Esophagus squamous epithelium (tissue), 5 donors: ENCODE results near the gene TMEM14A. TPM values are rescaled to one million over a fixed set of nuclear protein-coding genes. Genes with fewer than 3 reads are reported as not detected.
A peak's percentile ranks its signal among the peaks of the same experiment; 100 is the strongest.
"Not testable (repeated sequence)": the region's sequence is repeated elsewhere in the genome, so short reads cannot be mapped to it uniquely, and the experiment has no call there.

Source experiments
- DNase-seq: peaks from one replicate; lab custom pipeline; 2025; lab: John Stamatoyannopoulos, UW
- H3K27ac ChIP-seq, 4 donors: fragments of 200-600 bp; sonication (generic); one replicate each; pipeline ENCODE4 v1.5.1; 2016 to 2019; ENCODE audit warnings: mild to moderate bottlenecking in 1 of 4
- H3K27me3 ChIP-seq, 4 donors: fragments of 200-600 bp; sonication (generic); 1 replicate in 3 of 4; 2 replicates in 1 of 4; pipeline versions ENCODE4 v1.5.1 to v1.6.0; 2017 to 2021; ENCODE audit warnings: antibody characterized with exemption in 1 of 4
- H3K36me3 ChIP-seq, 3 donors: fragments of 200-600 bp; sonication (generic); one replicate each; pipeline ENCODE4 v1.5.1; 2016 to 2019
- H3K4me1 ChIP-seq, 3 donors: fragments of 200-600 bp; sonication (generic); one replicate each; pipeline ENCODE4 v1.5.1; 2017 to 2019
- H3K4me3 ChIP-seq, 4 donors: fragments of 200-600 bp; sonication (generic); 1 replicate in 3 of 4; 2 replicates in 1 of 4; pipeline ENCODE4 v1.5.1; 2016 to 2019; ENCODE audit warnings: mild to moderate bottlenecking in 2 of 4, moderate library complexity in 1 of 4
- H3K9me3 ChIP-seq, 3 donors: fragments of 200-600 bp; sonication (generic); one replicate each; pipeline ENCODE4 v1.5.1; 2016 to 2019
- POLR2A ChIP-seq, 4 donors: fragments of 450-650 bp; IDR thresholded peaks; one replicate each; pipeline ENCODE4 v1.6.1; 2017; ENCODE audit warnings: antibody characterized with exemption in 4 of 4, mild to moderate bottlenecking in 4 of 4, moderate library complexity in 3 of 4
- WGBS, 2 donors: methylation state at CpG; one replicate each; pipeline ENCODE4 v1.1.5; 2018; 5-methylcytosine and 5-hydroxymethylcytosine counted together
- intact Hi-C: fragments of 100-400 bp; cut with DNase I; formaldehyde crosslinking; loops from one replicate; pipeline ENCODE4 v1.15.0; 2022
- total RNA-seq, 4 donors: library from RNA; depleted of rRNA; stranded (reverse); fragments of >200 nt; gene quantifications; one replicate each; pipeline ENCODE4 v1.1.0, GENCODE V29; 2016
- TF ChIP-seq, protein P1 (sequence below), 6 experiments: fragments of 450-650 bp in 4 of 6; fragments of 200-600 bp in 2 of 6; sonication (generic) in 2 of 6; IDR thresholded peaks; one replicate each; pipeline ENCODE4 v1.5.1; 2016 to 2019; ENCODE audit warnings: antibody characterized with exemption in 6 of 6, mild to moderate bottlenecking in 4 of 6, moderate library complexity in 4 of 6
- donor health status: DM: yes; HTN: yes; CAD: no.

The TMEM14A gene
- total RNA-seq, 4 donors from 2014 or later = 38.1 to 102 (median 51.3) TPM

DNA sequence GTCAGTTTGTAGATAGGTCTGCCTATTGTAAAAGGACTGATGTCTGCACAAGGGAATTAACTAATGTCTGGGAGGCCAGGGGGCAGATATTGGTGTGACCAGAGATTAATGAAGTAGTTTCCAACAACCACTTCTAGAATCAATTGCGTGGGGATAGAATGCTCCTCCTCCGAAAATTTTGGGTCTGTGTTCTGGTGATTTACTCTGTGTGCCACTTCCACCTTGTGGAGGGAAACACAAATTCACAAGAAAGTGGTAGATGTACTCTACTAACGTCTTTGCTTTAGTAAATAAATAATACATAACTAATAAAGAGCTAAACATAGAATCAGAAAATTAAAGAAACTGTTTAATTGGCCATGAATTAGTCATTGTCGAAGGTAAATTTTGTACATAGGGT, 25.5 kb downstream of the TMEM14A start:
- no peak for TF ChIP-seq POLR2A (IDR thresholded peaks at IDR 0.05)
- TF ChIP-seq, protein P1, sequence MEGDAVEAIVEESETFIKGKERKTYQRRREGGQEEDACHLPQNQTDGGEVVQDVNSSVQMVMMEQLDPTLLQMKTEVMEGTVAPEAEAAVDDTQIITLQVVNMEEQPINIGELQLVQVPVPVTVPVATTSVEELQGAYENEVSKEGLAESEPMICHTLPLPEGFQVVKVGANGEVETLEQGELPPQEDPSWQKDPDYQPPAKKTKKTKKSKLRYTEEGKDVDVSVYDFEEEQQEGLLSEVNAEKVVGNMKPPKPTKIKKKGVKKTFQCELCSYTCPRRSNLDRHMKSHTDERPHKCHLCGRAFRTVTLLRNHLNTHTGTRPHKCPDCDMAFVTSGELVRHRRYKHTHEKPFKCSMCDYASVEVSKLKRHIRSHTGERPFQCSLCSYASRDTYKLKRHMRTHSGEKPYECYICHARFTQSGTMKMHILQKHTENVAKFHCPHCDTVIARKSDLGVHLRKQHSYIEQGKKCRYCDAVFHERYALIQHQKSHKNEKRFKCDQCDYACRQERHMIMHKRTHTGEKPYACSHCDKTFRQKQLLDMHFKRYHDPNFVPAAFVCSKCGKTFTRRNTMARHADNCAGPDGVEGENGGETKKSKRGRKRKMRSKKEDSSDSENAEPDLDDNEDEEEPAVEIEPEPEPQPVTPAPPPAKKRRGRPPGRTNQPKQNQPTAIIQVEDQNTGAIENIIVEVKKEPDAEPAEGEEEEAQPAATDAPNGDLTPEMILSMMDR (IDR thresholded peaks at IDR 0.05) = no peak
- H3K4me1 ChIP-seq = peaks cover 0 to 23% (median 0%) of the 10 kb centered on the region in 3 donors
- H3K36me3 ChIP-seq = no peaks in the 10 kb centered on the region
- no peak overlapping the region for H3K27ac ChIP-seq
- no peak overlapping the region for H3K4me3 ChIP-seq
- intact Hi-C loops = no loop called here
- 36 to 39% methylated on average over 4 of the region's 4 CpGs for WGBS, 2 donors
- no peaks in the 10 kb centered on the region for H3K27me3 ChIP-seq
- H3K9me3 ChIP-seq = no peaks in the 10 kb centered on the region
- no peak for DNase-seq

DNA sequence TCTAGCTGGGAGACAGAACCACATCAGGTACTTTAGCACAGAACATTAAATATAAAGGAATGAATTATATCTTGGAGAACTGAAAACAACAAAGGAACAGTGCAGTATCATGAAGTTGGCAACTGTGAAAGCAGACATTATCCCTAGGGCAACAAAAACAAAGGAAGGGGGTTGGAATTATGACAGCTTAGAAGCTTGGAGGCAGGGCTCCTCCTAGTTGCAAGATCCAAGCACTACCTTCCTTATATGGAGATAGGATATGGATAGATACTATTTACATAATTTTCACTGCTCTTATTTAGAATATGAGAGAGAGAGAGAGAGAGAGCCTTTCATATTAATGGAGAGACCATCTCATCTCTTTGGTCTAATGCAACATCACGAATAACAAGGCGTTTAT, 27.0 kb downstream of the TMEM14A start:
- H3K9me3 ChIP-seq = no peaks in the 10 kb centered on the region
- DNase-seq = no peak
- no peak for TF ChIP-seq POLR2A (IDR thresholded peaks at IDR 0.05)
- TF ChIP-seq, protein P1 (IDR thresholded peaks at IDR 0.05) = peak in 2 of 6 experiments; percentile 5 to 19
- no peaks in the 10 kb centered on the region for H3K36me3 ChIP-seq
- H3K4me1 ChIP-seq = peaks cover 0 to 23% (median 0%) of the 10 kb centered on the region in 3 donors
- H3K27ac ChIP-seq = no peak overlapping the region
- H3K4me3 ChIP-seq = no peak overlapping the region
- 75 to 78% methylated on average over 2 of the region's 2 CpGs for WGBS, 2 donors
- intact Hi-C loops = no loop called here
- no peaks in the 10 kb centered on the region for H3K27me3 ChIP-seq

DNA sequence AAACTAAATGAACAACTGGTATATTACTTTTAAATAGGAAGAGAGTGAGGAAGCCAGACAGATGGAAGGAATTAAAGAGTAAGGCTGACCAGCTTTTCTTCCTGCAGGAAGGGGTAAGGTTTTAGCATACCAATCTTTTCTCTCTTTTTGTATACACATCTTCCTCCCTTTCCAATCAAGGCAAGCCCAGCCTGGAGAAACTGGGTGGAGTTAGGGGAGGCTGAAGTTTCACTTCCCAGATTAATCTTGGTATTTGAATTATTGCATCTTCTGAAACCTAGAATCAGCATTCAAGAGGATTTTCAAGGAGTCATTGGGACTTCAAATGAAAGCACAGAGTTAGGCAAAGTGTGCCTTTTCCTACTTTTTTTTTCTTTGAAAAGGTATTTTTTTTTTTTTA, 33.1 kb downstream of the TMEM14A start:
- Histone ChIP-seq H3K4me1 (peaks cover 0 to 7% (median 0%) of the 10 kb centered on the region in 3 donors), H3K27ac (no peak overlapping the region), H3K4me3 (no peak overlapping the region), H3K9me3 (no peaks in the 10 kb centered on the region), H3K27me3 (no peaks in the 10 kb centered on the region), H3K36me3 (no peaks in the 10 kb centered on the region)
- TF ChIP-seq, protein P1 (IDR thresholded peaks at IDR 0.05) = no peak
- no peak for TF ChIP-seq POLR2A (IDR thresholded peaks at IDR 0.05)
- intact Hi-C loops = loop anchor here (10.0 kb wide), 1 partner anchor 131 kb away; no protein-coding TSS in a partner anchor
- no peak for DNase-seq

DNA sequence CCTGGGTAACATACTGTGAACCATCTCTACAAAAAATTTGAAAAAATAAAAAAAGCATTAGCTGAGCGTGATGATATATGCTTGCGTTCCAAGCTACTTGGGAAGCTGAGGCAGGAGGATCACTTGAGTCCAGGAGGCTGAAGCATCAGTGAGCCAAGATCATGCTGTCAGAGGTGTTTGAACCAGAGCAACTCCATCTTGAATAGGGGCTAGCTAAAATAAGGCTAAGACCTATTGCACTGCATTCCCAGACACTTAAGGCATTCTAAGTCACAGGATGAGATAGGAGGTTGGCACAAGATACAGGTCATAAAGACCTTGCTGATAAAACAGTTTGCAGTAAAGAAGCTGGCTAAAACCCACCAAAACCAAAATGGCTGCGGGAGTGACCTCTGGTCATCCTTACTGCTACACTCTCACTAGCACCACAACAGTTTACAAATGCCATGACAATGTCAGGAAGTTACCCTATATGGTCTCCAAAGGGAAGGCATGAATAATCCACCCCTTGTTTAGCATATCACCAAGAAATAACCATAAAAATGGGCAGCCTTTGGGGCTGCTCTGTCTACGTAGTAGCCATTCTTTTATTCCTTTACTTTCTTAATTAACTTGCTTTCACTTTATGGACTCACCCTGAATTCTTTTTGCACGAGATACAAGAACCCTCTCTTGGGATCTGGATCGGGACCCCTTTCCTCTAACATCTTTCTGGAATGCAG, 34.0 kb downstream of the TMEM14A start:
- 80 to 90% methylated on average over 6 of the region's 6 CpGs for WGBS, 2 donors
- not testable (repeated sequence) for H3K36me3 ChIP-seq

DNA sequence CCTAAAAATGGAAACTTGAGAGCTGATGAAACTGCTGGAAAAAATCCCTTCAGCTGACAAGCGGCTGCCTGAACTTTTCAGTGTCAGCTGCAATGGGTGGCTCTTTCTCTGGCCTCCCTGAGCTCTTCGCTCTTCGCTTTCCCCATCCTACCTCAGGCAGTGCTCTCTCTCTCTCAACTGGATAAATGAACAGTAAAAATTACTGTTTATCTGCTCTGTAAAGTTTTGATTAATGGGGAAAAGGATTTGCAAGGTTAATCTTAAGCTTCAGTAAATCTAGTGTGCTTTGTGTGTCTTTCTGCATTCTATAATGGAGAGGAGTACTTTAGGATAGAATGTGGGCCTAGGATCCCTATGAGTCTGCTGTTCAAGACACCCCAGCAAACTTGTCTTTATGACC, 35.1 kb downstream of the TMEM14A start:
- H3K9me3 ChIP-seq = no peaks in the 10 kb centered on the region
- no peak for DNase-seq
- H3K4me3 ChIP-seq = no peak overlapping the region
- H3K27me3 ChIP-seq = no peaks in the 10 kb centered on the region
- H3K27ac ChIP-seq = no peak overlapping the region
- WGBS, 2 donors = 59 to 61% methylated on average over 3 of the region's 3 CpGs
- no peaks in the 10 kb centered on the region for H3K36me3 ChIP-seq
- no peak for TF ChIP-seq POLR2A (IDR thresholded peaks at IDR 0.05)
- TF ChIP-seq, protein P1 (IDR thresholded peaks at IDR 0.05) = no peak
- H3K4me1 ChIP-seq = peaks cover 0 to 7% (median 0%) of the 10 kb centered on the region in 3 donors
- intact Hi-C loops = loop anchor here (10.0 kb wide), 1 partner anchor 129 kb away; no protein-coding TSS in a partner anchor

More for the DNA sequence above, 34.0 kb downstream of the TMEM14A start:
- DNase-seq, H3K27me3 ChIP-seq, H3K9me3 ChIP-seq, H3K4me1 ChIP-seq, H3K4me3 ChIP-seq, H3K27ac ChIP-seq: not testable (repeated sequence)
- intact Hi-C loops = loop anchor here (10.0 kb wide), 1 partner anchor 130 kb away; no protein-coding TSS in a partner anchor
